C4-2B (cell line): ENCODE measurements around the gene DIDO1.

Experiments
- H3K27ac ChIP-seq: fragments of 450-650 bp; 2 replicates; pipeline ENCODE4 v1.5.1; 2017
- ZFX ChIP-seq: fragments of 450-650 bp; IDR thresholded peaks from 2 replicates; pipeline ENCODE4 v1.6.1; 2017
- TF ChIP-seq, protein P1 (sequence below): fragments of 450-650 bp; conservative IDR thresholded peaks from 2 replicates; pipeline ENCODE4 v1.5.1; 2017; ENCODE audit warnings: mild to moderate bottlenecking

The DIDO1 gene

DNA sequence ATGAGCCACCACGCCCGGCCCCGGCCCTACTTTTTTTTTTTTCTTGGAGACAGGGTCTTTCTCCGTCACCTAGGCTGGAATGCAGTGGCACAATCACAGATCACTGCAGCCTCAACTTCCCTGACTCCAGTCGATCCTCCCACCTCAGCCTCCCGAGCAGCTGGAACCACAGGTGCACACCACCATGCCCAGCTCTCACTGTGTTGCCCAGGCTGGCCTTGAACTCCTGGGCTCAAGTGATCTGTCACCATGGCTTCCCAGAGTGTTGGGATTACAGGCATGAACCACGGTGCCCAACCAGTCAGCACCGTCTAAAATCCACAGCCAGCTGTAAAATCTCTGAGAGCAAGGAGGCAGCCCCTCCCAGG, 43.6 kb upstream of the DIDO1 start:
- H3K27ac ChIP-seq: no peak overlapping the region
- no peak for TF ChIP-seq ZFX
- TF ChIP-seq, protein P1, sequence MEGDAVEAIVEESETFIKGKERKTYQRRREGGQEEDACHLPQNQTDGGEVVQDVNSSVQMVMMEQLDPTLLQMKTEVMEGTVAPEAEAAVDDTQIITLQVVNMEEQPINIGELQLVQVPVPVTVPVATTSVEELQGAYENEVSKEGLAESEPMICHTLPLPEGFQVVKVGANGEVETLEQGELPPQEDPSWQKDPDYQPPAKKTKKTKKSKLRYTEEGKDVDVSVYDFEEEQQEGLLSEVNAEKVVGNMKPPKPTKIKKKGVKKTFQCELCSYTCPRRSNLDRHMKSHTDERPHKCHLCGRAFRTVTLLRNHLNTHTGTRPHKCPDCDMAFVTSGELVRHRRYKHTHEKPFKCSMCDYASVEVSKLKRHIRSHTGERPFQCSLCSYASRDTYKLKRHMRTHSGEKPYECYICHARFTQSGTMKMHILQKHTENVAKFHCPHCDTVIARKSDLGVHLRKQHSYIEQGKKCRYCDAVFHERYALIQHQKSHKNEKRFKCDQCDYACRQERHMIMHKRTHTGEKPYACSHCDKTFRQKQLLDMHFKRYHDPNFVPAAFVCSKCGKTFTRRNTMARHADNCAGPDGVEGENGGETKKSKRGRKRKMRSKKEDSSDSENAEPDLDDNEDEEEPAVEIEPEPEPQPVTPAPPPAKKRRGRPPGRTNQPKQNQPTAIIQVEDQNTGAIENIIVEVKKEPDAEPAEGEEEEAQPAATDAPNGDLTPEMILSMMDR: no peak

DNA sequence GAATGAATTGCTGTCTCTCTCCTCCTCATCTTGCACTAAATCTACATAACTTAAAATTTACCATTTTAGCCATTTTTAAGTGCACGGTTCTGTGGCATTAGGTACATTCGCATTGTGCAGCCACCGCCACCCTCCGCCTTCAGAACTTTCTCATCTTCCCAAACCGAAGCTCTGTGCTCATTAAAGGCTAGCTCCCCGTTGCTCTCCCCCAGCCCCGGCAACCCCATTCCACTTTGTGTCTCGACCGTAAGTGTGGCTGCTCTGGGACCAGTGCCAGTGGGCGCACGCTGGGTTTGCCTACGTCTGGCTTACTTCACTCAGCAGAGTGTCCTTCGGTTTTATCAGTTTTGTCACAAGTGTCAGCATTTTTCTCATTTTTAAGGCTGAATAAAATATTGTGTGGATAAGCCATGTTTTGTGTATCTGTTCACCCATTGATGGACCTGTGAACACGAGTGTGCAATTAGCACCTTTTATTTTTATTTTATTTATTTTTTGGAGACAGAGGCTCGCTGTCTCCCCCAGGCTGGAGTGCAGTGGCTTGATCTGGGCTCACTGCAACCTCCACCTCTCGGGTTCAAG, 43.0 kb upstream of the DIDO1 start:
- no peak overlapping the region for H3K27ac ChIP-seq
- TF ChIP-seq, protein P1: no peak
- TF ChIP-seq ZFX: no peak

DNA sequence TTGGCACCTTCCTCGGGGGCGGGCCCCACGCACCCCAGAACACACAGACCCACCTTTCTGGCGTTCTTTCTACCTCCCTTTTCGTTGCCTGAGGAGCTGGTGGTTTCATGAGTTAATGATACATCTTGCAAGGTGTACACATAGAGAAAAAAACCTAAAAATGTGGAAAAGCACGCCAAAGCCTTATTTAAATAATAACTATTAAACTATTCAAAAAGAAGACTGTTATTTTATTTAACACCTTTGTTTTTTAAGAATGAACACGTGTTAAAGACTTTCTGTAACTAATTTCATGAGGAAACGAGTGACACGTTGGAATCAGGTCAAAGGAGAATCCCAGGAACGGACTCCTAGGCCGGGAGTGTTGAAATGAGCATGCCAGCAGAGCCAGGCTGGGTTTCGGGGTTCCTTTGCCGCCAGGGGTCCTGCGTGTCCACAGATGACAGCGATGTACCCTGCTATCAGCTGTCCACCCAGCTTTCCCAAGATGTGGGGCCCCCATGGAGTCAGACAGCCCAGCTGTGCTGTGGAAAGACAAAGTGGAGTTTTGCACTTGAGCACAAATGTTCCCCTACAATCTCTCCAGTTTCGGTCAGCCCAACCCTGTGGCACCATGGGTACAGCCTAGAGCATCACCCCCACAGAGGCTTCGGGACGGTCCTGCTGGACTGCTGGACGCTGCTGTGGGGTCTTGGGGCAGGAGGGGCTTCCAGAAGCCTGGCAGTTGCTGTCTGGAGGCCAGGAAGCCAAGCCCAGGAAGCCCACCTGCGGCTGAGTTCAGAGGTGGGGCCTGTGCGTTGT, 42.3 kb upstream of the DIDO1 start:
- H3K27ac ChIP-seq: no peak overlapping the region
- no peak for TF ChIP-seq ZFX
- TF ChIP-seq, protein P1: no peak

DNA sequence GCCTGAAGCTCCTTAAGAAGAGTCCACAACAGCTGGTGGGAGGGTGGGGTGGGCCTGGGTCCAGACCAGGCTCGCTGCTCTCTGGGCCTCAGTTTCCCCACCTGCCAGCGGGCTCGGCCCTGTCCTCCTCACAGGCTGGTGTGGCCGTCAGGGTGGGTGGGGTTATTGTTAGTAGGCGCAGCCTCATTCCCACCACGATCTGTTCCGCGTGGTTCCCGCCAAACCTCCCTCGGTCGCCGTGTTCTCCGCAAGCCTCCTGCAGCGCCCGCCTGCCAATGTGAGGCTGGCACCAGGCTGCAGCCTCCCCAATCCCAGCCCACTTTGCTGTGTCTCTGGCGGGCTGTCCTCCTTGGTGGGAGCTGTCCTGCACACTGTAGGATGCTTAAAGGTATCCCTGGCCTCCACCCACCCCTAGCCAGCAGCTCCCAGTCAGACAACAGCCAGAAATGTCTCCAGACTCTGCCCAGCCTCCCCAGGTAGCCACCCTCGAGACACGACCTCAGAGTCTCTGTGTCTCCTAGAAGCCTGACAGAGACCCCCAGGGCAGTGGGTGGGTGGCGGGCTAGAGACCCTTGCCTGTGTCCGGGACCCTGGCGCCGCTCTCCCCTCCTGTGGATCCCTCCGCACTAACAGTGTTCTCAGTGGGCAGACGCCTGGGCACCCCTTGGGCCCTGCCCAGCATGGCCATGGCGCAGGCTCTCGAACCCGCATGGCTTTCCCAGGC, 41.5 kb upstream of the DIDO1 start:
- TF ChIP-seq, protein P1: no peak
- TF ChIP-seq ZFX: no peak
- H3K27ac ChIP-seq: no peak overlapping the region

GRCh38 chr20:62967149-62967501, 40.8 kb upstream of the DIDO1 start:
- H3K27ac ChIP-seq: no peak overlapping the region
- TF ChIP-seq, protein P1: no peak
- TF ChIP-seq ZFX: no peak

DNA sequence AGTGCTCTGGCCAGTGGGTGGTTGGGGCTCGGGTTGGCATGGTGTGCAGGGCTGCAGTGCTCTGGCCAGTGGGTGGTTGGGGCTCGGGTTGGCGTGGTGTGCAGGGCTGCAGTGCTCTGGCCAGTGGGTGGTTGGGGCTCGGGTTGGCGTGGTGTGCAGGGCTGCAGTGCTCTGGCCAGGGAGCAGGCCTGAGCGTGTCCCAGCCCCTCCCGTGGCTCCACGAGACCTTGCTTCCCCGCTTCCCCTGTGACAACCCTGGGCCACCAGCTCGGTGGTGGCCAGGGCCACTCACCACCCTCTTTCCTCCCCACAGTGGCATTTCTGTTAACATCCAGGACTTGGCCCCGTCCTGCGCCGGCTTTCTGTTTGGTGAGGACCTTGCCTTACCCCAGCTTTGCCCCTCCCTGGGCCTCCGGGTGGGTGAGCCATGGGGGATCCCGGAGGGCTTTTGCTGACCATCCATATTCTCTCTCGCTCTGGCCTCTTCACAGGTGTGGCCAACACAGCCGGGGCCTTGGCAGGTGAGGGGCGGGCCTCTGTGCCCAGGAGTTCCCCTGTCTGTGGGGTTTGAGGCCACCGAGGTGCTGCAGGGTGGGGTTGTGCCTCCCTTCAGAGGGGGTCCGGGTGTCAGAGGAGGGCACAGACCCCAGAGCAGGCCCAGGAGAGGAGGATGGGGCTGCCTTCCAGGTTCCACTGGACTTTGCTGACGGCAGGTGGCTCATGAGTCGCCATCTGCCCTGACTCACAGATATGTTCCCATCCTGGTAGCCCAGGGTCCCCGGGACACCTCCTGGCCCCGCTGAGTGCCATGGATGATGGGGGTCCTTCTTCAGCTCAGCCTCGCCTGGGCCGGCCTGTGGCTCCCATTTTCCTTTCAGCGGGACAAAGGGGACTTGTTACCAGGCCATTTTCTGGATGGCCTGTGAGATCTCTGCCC, 40.2 kb upstream of the DIDO1 start:
- TF ChIP-seq ZFX: no peak
- TF ChIP-seq, protein P1: no peak

More for the DNA sequence above, 40.2 kb upstream of the DIDO1 start:
- H3K27ac ChIP-seq: no peak overlapping the region
